HG02840 (cell line): ENCODE measurements around the gene PLCH1.
"Not testable (repeated sequence)": the region's sequence is repeated elsewhere in the genome, so short reads cannot be mapped to it uniquely, and the experiment has no call there.

ENCODE experiments used
- ATAC-seq: cut with Tn5 transposase; IDR thresholded peaks from one replicate; pipeline ENCODE4 v1.9.1; 2021; ENCODE audit warnings: mild to moderate bottlenecking, moderate library complexity, moderate number of reproducible peaks; ENCODE audit not compliant: unreplicated experiment, low FRiP score

The PLCH1 gene

GRCh38 chr3:155398046-155398445, 346.8 kb downstream of the PLCH1 start:
- no peak for ATAC-seq

DNA sequence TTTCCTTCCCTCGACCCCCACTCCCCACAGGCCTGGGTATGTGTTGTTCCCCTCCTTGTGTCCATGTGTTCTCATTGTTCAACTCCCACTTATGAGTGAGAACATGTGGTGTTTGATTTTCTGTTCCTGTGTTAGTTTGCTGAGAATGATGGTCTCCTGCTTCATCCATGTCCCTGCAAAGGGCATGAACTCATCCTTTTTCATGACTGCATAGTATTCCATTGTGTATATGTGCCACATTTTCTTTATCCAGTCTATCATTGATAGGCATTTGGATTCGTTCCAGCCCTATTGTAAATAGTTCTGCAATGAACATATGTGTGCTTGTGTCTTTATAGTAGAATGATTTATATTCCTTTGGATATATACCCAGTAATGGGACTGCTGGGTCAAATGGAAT, 350.0 kb downstream of the PLCH1 start:
- not testable (repeated sequence) for ATAC-seq

GRCh38 chr3:155394240-155394639, 350.6 kb downstream of the PLCH1 start:
- no peak for ATAC-seq

- ATAC-seq = no peak
Measured at GRCh38 chr3:155393316-155393715, 351.6 kb downstream of the PLCH1 start.

DNA sequence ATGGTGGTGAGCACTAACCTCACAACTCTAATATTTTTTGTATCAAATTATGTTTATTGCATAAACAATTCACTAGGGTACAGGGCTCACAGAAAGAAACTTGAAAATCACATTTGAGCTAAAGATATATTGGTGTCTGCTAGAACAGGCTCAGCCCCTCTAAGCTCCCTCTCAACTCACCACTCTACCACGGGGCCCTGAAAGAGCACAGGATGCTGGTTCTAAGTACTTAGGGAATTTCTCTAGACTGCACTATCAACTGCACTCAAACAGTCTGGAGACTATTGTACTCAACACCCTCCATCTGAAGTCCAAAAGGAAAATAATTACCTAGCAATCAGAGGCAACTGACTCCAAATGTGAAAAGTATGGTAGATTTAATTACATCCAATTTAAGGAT, 352.7 kb downstream of the PLCH1 start:
- no peak for ATAC-seq

DNA sequence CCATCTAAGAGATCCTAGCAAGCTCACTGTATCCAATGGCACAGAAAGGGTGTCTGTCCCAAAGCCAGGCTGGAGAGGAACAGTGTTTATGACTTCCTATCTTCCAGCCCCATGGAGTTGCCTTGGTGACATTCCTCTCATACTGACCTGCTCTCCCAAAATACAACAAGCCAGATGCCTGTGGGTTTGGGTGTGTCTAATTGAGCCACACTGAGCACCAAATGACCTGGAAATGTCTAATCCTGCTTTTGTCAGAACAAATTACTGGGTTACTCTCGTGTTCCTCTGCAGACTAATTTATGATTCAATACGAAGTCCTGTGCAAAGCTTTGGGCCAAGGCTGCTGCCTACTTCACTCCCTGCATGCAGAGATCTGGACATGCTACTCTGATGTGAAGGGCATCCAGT, 353.3 kb downstream of the PLCH1 start:
- ATAC-seq = no peak

DNA sequence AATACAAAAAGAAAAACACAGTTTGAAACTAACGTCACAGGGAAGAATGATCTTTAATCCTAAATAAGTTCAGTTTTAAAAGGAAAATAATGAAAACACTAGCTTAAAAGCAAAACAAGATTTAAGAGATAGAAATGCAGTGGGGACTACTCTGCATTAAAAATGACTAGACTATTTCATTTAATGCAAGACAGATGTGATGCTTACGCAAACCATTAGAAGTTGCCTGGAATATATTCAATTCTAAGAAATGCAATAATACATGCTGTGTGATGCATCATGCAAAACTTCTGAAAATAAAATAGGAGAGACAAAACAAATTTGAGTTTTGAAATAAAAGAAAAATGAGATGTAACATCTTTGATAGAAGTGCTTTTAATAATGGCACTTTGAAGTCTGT, 353.8 kb downstream of the PLCH1 start:
- no peak for ATAC-seq

GRCh38 chr3:155390351-155390750, 354.5 kb downstream of the PLCH1 start:
- no peak for ATAC-seq

- no peak for ATAC-seq
Measured at GRCh38 chr3:155388417-155388816, 356.5 kb downstream of the PLCH1 start.

- ATAC-seq = no peak
Measured at GRCh38 chr3:155387571-155387970, 357.3 kb downstream of the PLCH1 start.

DNA sequence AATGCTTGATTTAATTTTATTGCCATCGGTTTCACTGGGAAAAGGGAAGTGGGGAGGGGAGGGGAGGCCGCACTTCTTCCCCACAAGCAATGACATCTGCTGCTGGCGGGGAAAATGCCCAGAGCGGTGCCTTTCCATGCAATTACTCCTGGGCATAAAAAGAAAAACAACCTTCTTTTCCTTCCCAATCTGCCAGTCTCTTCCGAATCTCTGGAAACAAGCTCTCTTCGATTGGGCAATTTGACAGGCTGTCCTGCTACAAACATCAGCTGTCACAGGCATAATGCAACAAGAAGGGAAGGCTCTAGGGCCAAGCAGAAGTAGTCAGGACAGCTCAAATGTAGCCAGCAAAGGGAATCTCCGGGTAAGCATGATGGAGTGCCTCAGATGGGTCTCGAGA, 358.0 kb downstream of the PLCH1 start:
- ATAC-seq = no peak

GRCh38 chr3:155385896-155386625, 358.8 kb downstream of the PLCH1 start:
- no peak for ATAC-seq

DNA sequence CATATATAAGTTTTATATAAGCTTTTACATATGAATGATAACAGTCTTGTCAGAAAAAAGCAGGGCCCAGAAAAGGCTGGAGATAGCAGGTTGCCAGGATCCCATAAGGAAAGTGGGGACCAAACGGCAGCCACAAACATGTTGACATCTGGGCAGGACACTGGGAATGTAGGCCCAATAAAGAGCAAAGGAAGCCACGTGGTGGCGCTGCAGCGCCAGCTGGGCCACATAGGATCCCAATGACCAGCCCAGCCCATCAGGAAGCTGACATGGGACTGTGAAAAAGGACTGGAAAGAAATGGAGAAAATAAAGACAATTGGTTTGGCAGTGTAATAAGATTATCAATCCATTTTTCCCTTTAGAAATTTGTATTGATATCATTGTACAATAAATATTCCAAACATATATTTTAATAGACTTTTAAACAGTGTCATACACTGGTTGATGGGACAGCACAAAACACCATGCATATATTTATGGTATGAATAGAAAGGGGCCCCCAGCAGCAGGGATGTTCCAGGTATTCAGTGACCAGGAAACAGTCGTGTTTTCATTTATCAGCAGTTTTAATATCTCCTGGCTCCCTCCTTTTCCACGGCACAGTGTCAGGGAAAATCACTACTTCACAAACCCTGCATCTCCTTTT, 362.4 kb downstream of the PLCH1 start:
- no peak for ATAC-seq

GRCh38 chr3:155377847-155378246, 367.0 kb downstream of the PLCH1 start:
- ATAC-seq = no peak

GRCh38 chr3:155377071-155377470, 367.8 kb downstream of the PLCH1 start:
- no peak for ATAC-seq

DNA sequence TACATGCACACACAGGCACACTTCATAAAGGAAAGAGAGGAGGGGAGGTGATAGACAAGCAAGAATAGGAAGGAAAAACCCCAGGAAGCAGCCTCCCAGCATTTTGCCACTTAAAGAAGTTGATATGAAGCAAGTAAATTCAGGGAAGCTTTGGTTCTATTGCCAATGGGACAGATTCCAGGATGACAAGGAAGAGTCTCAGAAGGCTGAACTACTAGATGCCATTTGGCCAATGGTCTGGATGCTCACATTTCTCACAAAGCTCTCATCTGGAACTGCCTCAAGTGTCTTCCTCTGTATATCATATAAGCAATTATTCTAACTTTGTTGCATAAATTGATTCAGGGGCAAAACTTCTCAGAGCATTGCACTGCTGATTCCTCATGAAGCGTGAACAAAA, 372.6 kb downstream of the PLCH1 start:
- no peak for ATAC-seq

- no peak for ATAC-seq
Measured at GRCh38 chr3:155370764-155371503, 373.9 kb downstream of the PLCH1 start.

DNA sequence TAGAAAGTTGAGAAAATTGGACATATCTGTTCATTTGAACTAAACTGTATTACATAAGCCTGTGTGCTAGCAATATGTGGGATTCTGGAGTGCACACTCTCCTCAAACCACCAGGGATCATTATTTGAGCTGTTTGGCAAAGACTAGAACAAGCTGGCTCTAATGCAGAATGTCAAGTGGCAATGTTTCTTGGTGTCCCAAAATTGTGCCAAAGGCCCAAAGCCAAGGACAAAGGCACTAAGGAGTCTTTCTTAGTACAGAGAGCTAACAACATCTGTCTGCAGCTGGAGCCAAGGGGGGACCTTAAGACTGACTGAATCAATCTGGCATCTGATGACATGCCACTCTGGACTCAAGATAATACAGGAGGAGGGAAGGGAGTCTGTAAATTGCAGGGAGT, 374.7 kb downstream of the PLCH1 start:
- ATAC-seq = no peak

DNA sequence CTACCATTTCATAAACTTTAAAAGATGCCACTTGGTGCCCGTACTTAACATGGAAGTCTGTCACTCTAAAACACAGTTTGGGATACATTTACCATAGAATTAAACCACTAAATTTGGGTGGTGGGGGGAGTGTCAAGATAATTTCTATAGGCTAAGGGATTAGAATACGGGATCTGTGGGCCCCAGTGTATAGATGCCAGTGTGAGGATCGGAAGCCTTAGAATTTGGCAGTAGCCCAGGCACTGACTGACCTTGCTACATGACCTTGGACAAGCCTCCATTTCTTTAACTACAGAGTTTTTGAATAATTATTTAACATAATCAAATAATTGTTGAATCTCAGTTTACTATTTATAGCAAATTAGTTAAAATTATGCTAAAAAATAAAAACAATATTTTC, 375.1 kb downstream of the PLCH1 start:
- ATAC-seq = no peak

GRCh38 chr3:155369244-155369643, 375.6 kb downstream of the PLCH1 start:
- ATAC-seq = no peak

DNA sequence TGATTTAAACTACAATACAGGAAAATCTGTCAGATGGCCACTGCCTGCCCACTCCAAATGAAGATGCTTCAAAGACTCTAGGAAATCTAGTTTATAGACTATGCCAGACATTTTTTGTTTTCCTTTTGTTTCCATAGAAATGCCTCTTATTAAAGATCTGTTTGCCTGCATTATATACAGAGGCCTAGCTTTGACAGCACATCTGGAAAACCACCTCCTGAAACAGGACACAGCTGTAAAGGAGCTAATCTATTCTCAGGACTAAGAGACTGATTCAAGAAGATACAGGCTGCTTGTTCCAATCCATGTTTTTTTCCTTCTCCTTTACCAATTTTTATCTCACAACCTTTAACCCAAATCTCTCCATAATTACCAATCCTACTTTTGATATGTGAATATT, 376.1 kb downstream of the PLCH1 start:
- ATAC-seq = no peak

- ATAC-seq = no peak
Measured at GRCh38 chr3:155367506-155367905, 377.4 kb downstream of the PLCH1 start.
